Measurements from ENCODE around the gene SLC39A2.
"Not testable (repeated sequence)": the region's sequence is repeated elsewhere in the genome, so short reads cannot be mapped to it uniquely, and the experiment has no call there.

GRCh38 chr14:20958946-20959345 is 40.1 kb upstream of the SLC39A2 start:
- not testable (repeated sequence) for TF ChIP-seq CTCF, POLR2A (IDR thresholded peaks at IDR 0.05)

Data from tibial nerve (tissue), 3 donors.